Measurements from ENCODE around the gene RPH3AL.

- TF ChIP-seq POLR2A (IDR thresholded peaks at IDR 0.05): no peak
- TF ChIP-seq, protein P1, sequence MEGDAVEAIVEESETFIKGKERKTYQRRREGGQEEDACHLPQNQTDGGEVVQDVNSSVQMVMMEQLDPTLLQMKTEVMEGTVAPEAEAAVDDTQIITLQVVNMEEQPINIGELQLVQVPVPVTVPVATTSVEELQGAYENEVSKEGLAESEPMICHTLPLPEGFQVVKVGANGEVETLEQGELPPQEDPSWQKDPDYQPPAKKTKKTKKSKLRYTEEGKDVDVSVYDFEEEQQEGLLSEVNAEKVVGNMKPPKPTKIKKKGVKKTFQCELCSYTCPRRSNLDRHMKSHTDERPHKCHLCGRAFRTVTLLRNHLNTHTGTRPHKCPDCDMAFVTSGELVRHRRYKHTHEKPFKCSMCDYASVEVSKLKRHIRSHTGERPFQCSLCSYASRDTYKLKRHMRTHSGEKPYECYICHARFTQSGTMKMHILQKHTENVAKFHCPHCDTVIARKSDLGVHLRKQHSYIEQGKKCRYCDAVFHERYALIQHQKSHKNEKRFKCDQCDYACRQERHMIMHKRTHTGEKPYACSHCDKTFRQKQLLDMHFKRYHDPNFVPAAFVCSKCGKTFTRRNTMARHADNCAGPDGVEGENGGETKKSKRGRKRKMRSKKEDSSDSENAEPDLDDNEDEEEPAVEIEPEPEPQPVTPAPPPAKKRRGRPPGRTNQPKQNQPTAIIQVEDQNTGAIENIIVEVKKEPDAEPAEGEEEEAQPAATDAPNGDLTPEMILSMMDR (IDR thresholded peaks at IDR 0.05 in 4 of 5, conservative IDR thresholded peaks at IDR 0.05 in 1 of 5): no peak
Observed at GRCh38 chr17:376936-377863, 24.6 kb upstream of the RPH3AL start.

All from gastrocnemius medialis (tissue), 4 donors.